ENCODE data around the gene UTS2R. TPM values are rescaled to one million over a fixed set of nuclear protein-coding genes. Genes with fewer than 3 reads are reported as not detected.

Gene UTS2R
- not detected in 2 replicates for total RNA-seq

GRCh38 chr17:82371333-82372248 lies at the start of gene UTS2R:
Gene UTS2R, plus strand, starts transcription at chr17:82371765. Its CDS starts 2,560 bp downstream, at chr17:82374325.

GRCh38 chr17:82333279-82334171 lies 38.0 kb upstream of the UTS2R start, which contains the start of gene SECTM1:
Gene SECTM1, minus strand, starts transcription at chr17:82333766. Its CDS starts 6,526 bp downstream, at chr17:82327240.

GRCh38 chr17:82358465-82359350 lies 12.9 kb upstream of the UTS2R start, which contains the start of gene TEX19:
Gene TEX19, plus strand, starts transcription at chr17:82359247. Its CDS starts 2,904 bp downstream, at chr17:82362151.

GRCh38 chr17:82418001-82418986 lies 46.7 kb downstream of the UTS2R start, which contains the start of the genes HEXD and OGFOD3:
Gene HEXD, plus strand, starts transcription at chr17:82418347. Its CDS starts 1,453 bp downstream, at chr17:82419800.
Gene OGFOD3, minus strand, starts transcription at chr17:82418586. Its CDS starts 101 bp downstream, at chr17:82418485.

Other genes starting within 250 kb of the UTS2R start
- 3.9 and 5.7 TPM in 2 replicates for gene CCDC57, start 158.9 kb upstream of the UTS2R start, total RNA-seq
- gene SLC16A3, start 142.7 kb upstream of the UTS2R start, total RNA-seq, result 40.1 and 71.1 TPM in 2 replicates
- gene CSNK1D, start 98.1 kb upstream of the UTS2R start, total RNA-seq, result 42.6 and 51.9 TPM in 2 replicates
- gene CD7, start 54.2 kb upstream of the UTS2R start, total RNA-seq, result under 0.01 TPM in 1 of 2 replicates, not detected in the other
- gene SECTM1, start 38.0 kb upstream of the UTS2R start, total RNA-seq, result 1.3 and 1.4 TPM in 2 replicates
- gene TEX19, start 12.5 kb upstream of the UTS2R start, total RNA-seq, result not detected in 2 replicates
- 10.5 and 12.5 TPM in 2 replicates for gene HEXD, start 46.6 kb downstream of the UTS2R start, total RNA-seq
- gene OGFOD3, start 46.8 kb downstream of the UTS2R start, total RNA-seq, result 23.6 and 23.8 TPM in 2 replicates
- gene CYBC1, start 79.0 kb downstream of the UTS2R start, total RNA-seq, result 26.6 and 43.2 TPM in 2 replicates
- gene NARF, start 87.0 kb downstream of the UTS2R start, total RNA-seq, result 98.5 and 107 TPM in 2 replicates
- gene FOXK2, start 148.0 kb downstream of the UTS2R start, total RNA-seq, result 18.6 and 22.0 TPM in 2 replicates

Measured in dermis lymphatic vessel endothelial cell (primary cell).